NCI-H2196 (cell line): ENCODE data around the gene CPNE7.

Source experiments
- DNase-seq: peaks from one replicate; lab custom pipeline; 2025; ENCODE audit not compliant: unreplicated experiment; lab: John Stamatoyannopoulos, UW

CPNE7 gene

DNA sequence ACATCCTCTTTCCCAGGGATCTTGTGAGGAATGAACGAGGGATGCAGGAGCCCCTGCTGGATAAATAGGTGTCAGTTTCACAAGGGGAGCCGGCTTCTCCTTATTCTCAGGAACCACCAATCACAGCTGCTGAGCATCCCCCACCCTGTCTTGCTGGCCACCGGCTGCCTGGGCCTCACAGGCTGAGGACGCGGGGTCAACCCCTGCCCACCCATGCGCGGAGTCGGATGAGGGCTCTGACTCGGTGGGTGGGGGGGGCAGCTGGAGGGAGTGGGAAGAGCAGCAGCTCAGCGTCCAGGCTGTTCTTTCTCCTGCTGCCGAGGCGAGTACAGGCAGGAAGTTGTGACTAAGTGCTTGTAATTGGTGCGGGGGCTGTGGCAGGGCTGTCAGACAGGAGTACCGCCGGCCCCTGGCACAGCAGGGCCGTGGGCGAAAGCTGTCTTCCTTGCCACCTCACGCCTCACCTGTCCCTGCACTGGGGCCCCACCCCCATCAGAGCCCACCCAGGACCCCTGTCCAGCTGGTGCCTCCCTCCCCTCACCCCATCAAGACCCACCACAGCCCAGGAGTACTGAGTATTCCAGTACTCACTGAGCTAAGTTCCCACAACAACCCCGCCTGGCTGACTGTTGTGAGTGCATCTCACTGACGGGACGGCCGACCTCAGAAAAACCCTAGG lies 26.9 kb downstream of the CPNE7 start:
- no peak for DNase-seq

DNA sequence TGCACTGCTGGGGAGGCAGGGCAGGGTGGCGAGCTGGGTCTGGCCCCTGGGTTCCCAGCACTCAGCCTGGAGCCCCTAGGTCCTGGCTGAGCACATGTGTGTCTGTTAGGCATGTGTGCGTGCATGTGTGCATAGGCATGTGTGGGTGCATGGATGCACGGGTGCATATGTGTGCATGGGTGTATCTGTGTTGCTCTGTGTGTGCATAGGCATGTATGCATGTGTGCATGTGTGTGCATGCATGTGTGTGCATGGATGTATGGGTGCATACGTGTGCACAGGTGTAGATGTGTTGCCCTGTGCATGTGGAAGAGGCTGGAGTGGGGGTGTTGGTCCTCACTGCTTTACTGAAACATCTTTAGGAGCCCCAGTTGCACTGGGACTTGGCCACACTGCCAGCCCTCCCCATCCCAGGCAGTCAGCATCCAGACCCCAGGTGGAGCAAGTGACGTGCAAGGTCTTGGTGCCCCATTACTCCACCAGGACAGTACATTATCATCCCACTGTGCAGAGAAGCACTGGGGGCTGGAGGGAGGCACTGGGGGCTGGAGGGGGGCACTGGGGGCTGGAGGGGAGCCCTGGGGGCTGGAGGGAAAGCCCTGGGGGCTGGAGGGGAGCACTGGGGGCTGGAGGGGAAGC lies 27.5 kb downstream of the CPNE7 start:
- DNase-seq = no peak

- no peak for DNase-seq
Measured at GRCh38 chr16:89604764-89605163, 29.2 kb downstream of the CPNE7 start.

GRCh38 chr16:89605186-89605970 lies 29.8 kb downstream of the CPNE7 start:
- DNase-seq = no peak

GRCh38 chr16:89606006-89606405 lies 30.4 kb downstream of the CPNE7 start:
- DNase-seq = peak; percentile 85

DNA sequence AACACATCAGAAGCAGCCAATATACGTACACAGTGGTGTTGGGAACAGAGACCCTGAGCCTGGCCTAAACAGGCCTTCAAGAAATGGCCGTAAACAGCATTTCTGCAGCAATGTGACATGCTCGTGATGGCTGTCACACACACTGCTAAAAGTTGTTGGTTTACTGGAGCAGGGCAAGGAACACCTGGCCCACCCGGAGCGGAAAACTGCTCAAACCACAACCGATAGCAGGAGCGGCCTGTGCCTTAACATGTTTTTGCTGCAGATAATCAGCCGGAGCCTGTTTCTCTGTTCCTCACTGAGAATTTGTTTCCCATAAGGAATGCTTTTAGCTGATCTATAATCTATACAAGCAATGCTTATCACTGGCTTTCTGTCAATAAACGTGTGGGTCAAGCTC lies 31.9 kb downstream of the CPNE7 start:
- no peak for DNase-seq

- DNase-seq = no peak
Measured at GRCh38 chr16:89607937-89608740, 32.6 kb downstream of the CPNE7 start.

GRCh38 chr16:89610108-89610453 lies 34.5 kb downstream of the CPNE7 start:
- DNase-seq = no peak

DNA sequence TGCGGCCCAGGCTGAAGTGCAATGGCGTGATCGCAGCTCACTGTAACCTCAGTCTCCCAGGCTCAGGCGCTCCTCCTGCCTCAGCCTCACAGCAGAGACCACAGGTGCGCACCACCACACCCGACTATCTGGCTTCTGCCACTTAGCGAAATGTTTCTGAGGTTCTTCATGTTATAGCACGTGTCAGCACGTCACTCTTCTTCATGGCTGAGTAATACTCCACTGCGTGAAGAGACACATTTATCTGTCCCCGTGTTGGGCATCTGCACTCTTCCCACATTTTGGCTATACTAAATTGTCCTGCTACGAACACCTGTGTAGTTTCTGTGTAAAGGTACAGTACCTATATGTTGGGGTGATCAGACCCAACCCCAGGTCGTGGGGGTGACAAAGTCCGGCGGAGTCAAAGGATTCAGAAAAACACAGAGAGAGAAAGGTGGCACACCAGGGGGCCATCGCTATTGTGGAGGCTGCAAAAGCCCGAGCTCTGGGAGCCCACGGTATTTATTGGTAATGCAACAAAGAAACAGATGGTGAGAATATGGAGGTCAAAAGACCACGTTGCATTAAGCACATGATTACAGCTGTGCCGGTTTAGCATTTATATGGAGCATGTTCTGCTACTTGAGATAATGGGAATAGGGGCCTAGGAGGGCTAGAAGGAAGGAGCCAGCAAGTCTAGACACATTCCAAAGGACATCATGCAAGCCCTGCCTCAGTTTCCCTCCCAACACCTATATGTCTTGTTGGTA lies 37.0 kb downstream of the CPNE7 start:
- no peak for DNase-seq

DNA sequence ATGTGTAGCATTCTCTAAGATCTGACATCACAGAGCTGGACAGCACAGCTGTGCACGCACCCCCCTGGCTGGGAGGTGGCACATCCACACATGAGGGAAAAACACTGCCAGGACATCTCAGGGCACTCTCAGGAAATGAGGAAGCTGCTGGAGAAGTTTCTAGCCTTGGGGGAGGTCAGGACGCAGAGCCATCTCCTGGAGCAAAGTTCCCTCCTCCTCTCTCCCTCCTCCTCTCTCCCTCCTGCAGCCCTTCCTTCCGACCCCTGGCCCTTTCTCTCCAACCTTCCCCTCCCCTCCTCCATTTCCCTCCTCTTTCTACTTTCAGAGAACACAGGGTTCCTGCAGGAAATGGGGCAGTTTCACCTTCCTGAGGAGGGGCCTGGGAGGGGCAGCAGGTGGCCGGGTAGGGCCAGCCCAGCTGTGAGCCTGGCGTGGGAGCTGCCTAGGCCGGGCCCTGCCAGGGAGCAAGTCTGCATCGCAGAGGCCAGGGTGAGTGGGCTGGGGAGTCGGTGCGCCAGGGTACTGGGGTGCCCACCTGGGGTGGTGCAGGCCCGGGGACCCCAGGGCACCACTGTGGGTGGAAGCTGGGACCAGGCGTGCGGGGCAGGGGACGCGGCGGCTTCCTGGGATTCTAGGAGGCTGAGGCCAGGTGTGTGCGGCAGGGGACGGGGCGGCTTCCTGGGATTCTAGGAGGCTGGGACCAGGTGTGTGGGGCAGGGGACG lies 37.8 kb downstream of the CPNE7 start, which contains the start of gene DPEP1:
Gene DPEP1 (plus strand): TSS at position 412 of the 723 bp plus-strand sequence. CDS start 16,769 bp downstream, outside the sequence.
- no peak for DNase-seq

- DNase-seq = no peak
Measured at GRCh38 chr16:89613954-89614459, 38.4 kb downstream of the CPNE7 start.

GRCh38 chr16:89615176-89615575 lies 39.6 kb downstream of the CPNE7 start:
- no peak for DNase-seq

DNA sequence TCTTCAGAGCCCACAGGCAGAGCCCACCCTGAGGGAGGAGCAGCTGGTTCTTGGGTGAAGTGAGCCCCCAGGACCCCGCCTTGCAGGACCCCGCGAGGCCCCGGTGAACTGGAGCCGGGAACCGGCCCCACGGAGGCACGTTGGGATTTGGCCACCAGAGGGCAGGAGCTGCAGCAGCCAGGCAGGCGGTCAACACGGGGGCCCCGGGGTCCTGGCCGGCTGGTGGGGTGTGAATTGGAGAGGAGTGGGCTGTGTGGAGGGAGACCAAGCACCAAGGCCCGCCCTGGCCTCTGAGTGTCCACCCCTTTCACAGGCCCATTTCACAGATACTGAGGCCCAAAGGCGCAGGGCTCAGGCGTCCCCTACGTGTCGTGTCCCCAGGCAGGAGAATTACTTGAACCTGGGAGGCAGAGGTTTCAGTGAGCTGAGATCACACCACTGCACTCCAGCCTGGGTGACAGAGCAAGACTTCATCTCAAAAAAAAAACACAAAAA lies 40.1 kb downstream of the CPNE7 start:
- no peak for DNase-seq

GRCh38 chr16:89616623-89617022 lies 41.1 kb downstream of the CPNE7 start:
- DNase-seq = no peak

GRCh38 chr16:89617036-89617435 lies 41.5 kb downstream of the CPNE7 start:
- DNase-seq = no peak

DNA sequence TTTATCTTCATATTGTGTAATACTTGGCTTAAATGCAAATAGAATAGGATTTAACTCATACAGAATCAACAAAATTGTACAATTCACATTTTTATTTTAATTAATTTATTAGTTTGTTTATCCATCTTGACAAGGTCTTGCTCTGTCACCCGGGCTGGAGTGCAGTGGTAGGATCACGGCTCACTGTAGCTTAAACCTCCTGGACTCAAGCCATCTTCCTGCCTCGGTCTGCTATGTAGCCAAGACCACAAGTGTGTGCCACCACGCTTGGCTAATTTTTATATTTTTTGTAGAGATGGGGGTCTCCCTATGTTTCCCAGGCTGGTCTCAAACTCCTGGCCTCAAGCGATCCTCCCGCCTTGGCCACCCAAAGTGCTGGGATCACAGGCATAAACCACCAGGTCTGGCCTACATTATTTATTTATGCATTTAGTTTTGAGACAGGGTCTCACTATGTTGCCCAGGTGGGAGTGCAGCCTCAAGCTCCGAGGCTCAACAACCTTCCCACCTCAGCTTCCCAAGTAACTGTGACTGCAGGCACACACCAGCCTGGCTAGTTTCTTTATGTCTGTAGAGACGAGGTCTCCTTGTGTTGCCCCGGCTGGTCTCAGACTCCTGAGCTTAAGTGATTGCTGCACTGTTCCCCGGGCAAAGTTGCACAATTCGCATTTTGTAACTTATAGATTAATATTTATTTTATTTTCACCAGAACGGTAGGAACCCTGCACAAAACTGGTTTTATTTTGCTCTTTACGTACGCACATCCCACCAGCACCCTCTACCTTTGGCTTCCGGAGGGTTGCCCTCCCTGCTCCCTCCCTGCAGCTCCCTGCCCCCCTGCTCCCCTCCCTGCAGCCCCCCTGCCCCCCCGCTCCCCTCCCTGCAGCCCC lies 42.8 kb downstream of the CPNE7 start:
- DNase-seq = no peak

- DNase-seq = no peak
Measured at GRCh38 chr16:89619840-89620239, 44.3 kb downstream of the CPNE7 start.

DNA sequence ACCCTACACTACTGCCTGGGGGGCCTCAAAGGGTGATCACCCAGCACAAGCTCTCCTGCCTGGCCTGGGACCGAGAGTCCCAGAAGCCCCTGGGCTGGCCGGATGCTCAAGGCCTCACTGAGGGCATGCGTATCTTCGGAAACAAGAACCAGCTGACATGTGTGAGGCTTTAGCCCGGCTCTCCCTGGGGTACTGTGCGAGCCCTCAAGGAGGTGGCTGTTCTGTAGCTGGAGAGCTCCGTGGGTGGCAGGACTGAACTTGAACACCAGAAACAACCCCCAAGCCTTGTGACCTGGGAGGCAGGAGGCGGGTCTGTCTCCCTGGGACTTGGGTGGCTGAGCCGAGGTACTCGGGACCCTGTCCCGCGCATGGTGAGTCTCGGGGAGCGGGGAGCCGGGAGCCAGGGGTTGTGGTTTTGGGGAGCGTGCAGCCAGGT lies 44.9 kb downstream of the CPNE7 start:
- no peak for DNase-seq
